MM.1S (cell line): ENCODE results near the gene RBMS3.

ENCODE experiments used
- CTCF ChIP-seq: fragments of 300-600 bp; sonication (generic); IDR thresholded peaks from 2 replicates; pipeline ENCODE4 v1.5.1; 2016; ENCODE audit warnings: antibody characterized with exemption, low read length, mixed read lengths
- EZH2 ChIP-seq: fragments of 300-600 bp; sonication (generic); optimal IDR thresholded peaks from 2 replicates; pipeline ENCODE3; 2017; ENCODE audit warnings: low read depth, mild to moderate bottlenecking, antibody characterized with exemption, low read length, mixed read lengths
- EZH2phosphoT487 ChIP-seq: fragments of 300-600 bp; sonication (generic); IDR thresholded peaks from 2 replicates; pipeline ENCODE4 v1.6.1; 2018; ENCODE audit warnings: antibody characterized with exemption, low read length

GRCh38 chr3:29694331-29694730 is 413.5 kb downstream of the RBMS3 start:
- no peak for TF ChIP-seq EZH2phosphoT487
- TF ChIP-seq CTCF, result no peak
- TF ChIP-seq EZH2, result no peak
